Mononuclear cell (primary cell): ENCODE measurements around the gene UPB1. TPM values are rescaled to one million over a fixed set of nuclear protein-coding genes. Genes with fewer than 3 reads are reported as not detected.
"Not testable (repeated sequence)": the region's sequence is repeated elsewhere in the genome, so short reads cannot be mapped to it uniquely, and the experiment has no call there.

Experiments
- H3K27me3 ChIP-seq: 2 replicates; pipeline ENCODE4 v1.6.0; 2011; ENCODE audit warnings: low read length, control low read depth; ENCODE audit not compliant: insufficient read depth
- H3K4me1 ChIP-seq: 2 replicates; pipeline ENCODE4 v1.5.1; 2011; ENCODE audit warnings: mild to moderate bottlenecking, low read length, control low read depth; ENCODE audit not compliant: insufficient read depth
- H3K4me3 ChIP-seq: 2 replicates; pipeline ENCODE4 v1.5.1; 2011; ENCODE audit warnings: mild to moderate bottlenecking, low read length, moderate library complexity
- H3K9me3 ChIP-seq: 2 replicates; pipeline ENCODE4 v1.5.1; 2011; ENCODE audit warnings: low read depth, mild to moderate bottlenecking, control low read depth, low read length
- total RNA-seq: library from RNA; depleted of rRNA; stranded (reverse); fragments of >200 nt; gene quantifications from one replicate; pipeline ENCODE4 v1.2.3, GENCODE V29; 2012

The UPB1 gene
- total RNA-seq, 1 donor = 3.6 TPM

GRCh38 chr22:24525416-24526037, 30.4 kb downstream of the UPB1 start:
- H3K27me3 ChIP-seq = no peaks in the 10 kb centered on the region
- no peak overlapping the region for H3K4me3 ChIP-seq
- H3K4me1 ChIP-seq = peaks cover 16% of the 10 kb centered on the region
- no peaks in the 10 kb centered on the region for H3K9me3 ChIP-seq

GRCh38 chr22:24526191-24526590, 31.1 kb downstream of the UPB1 start:
- H3K4me3 ChIP-seq = no peak overlapping the region
- no peaks in the 10 kb centered on the region for H3K9me3 ChIP-seq
- peaks cover 16% of the 10 kb centered on the region for H3K4me1 ChIP-seq
- H3K27me3 ChIP-seq = no peaks in the 10 kb centered on the region

- Histone ChIP-seq H3K9me3 (no peaks in the 10 kb centered on the region), H3K4me1 (peaks cover 8% of the 10 kb centered on the region), H3K4me3 (no peak overlapping the region), H3K27me3 (no peaks in the 10 kb centered on the region)
Measured at GRCh38 chr22:24529898-24530297, 34.8 kb downstream of the UPB1 start.

GRCh38 chr22:24530968-24531367, 35.8 kb downstream of the UPB1 start:
- not testable (repeated sequence) for H3K4me3 ChIP-seq, H3K4me1 ChIP-seq, H3K27me3 ChIP-seq, H3K9me3 ChIP-seq

- H3K27me3 ChIP-seq = no peaks in the 10 kb centered on the region
- no peak overlapping the region for H3K4me3 ChIP-seq
- no peaks in the 10 kb centered on the region for H3K4me1 ChIP-seq
- H3K9me3 ChIP-seq = no peaks in the 10 kb centered on the region
Measured at GRCh38 chr22:24532075-24532474, 36.9 kb downstream of the UPB1 start.

- Histone ChIP-seq H3K4me3 (no peak overlapping the region), H3K27me3 (no peaks in the 10 kb centered on the region)
Measured at GRCh38 chr22:24535348-24535747, 40.2 kb downstream of the UPB1 start.

GRCh38 chr22:24536089-24536488, 41.0 kb downstream of the UPB1 start:
- Histone ChIP-seq H3K4me1 (peaks cover 3% of the 10 kb centered on the region), H3K27me3 (no peaks in the 10 kb centered on the region), H3K4me3 (no peak overlapping the region), H3K9me3 (no peaks in the 10 kb centered on the region)

More at GRCh38 chr22:24535348-24535747, 40.2 kb downstream of the UPB1 start:
- Histone ChIP-seq H3K4me1 (no peaks in the 10 kb centered on the region), H3K9me3 (no peaks in the 10 kb centered on the region)

GRCh38 chr22:24540470-24540869, 45.3 kb downstream of the UPB1 start:
- Histone ChIP-seq H3K9me3 (no peaks in the 10 kb centered on the region), H3K27me3 (no peaks in the 10 kb centered on the region), H3K4me1 (peaks cover 27% of the 10 kb centered on the region), H3K4me3 (no peak overlapping the region)

- H3K4me1 ChIP-seq = peaks cover 27% of the 10 kb centered on the region
- H3K9me3 ChIP-seq = no peaks in the 10 kb centered on the region
- no peaks in the 10 kb centered on the region for H3K27me3 ChIP-seq
- H3K4me3 ChIP-seq = no peak overlapping the region
Measured at GRCh38 chr22:24541681-24542515, 46.8 kb downstream of the UPB1 start.

GRCh38 chr22:24542641-24543040, 47.5 kb downstream of the UPB1 start:
- Histone ChIP-seq H3K4me3 (no peak overlapping the region), H3K9me3 (no peaks in the 10 kb centered on the region), H3K4me1 (peaks cover 27% of the 10 kb centered on the region), H3K27me3 (no peaks in the 10 kb centered on the region)

- Histone ChIP-seq H3K9me3 (no peaks in the 10 kb centered on the region), H3K27me3 (no peaks in the 10 kb centered on the region), H3K4me1 (peaks cover 27% of the 10 kb centered on the region), H3K4me3 (no peak overlapping the region)
Measured at GRCh38 chr22:24543185-24543601, 48.1 kb downstream of the UPB1 start.

- H3K9me3 ChIP-seq = no peaks in the 10 kb centered on the region
- peaks cover 27% of the 10 kb centered on the region for H3K4me1 ChIP-seq
- no peaks in the 10 kb centered on the region for H3K27me3 ChIP-seq
- no peak overlapping the region for H3K4me3 ChIP-seq
Measured at GRCh38 chr22:24543679-24544243, 48.6 kb downstream of the UPB1 start.

- Histone ChIP-seq H3K4me1 (peaks cover 44% of the 10 kb centered on the region), H3K27me3 (no peaks in the 10 kb centered on the region), H3K4me3 (no peak overlapping the region), H3K9me3 (no peaks in the 10 kb centered on the region)
Measured at GRCh38 chr22:24548812-24549211, 53.7 kb downstream of the UPB1 start.

- H3K27me3 ChIP-seq = no peaks in the 10 kb centered on the region
- H3K4me3 ChIP-seq = no peak overlapping the region
- H3K9me3 ChIP-seq = no peaks in the 10 kb centered on the region
- H3K4me1 ChIP-seq = peaks cover 51% of the 10 kb centered on the region
Measured at GRCh38 chr22:24550028-24550901, 55.1 kb downstream of the UPB1 start.
